ENCODE measurements around the gene OSBPL7. TPM values are rescaled to one million over a fixed set of nuclear protein-coding genes. Genes with fewer than 3 reads are reported as not detected.
A peak's percentile ranks its signal among the peaks of the same experiment; 100 is the strongest.

The OSBPL7 gene
- total RNA-seq, 2 experiments from 2014 or later: 12.1 to 12.5 TPM

- Mint-ChIP-seq H3K27me3 (no peaks in the 10 kb centered on the region), H3K4me3 (no peak overlapping the region), H3K9me3 (no peaks in the 10 kb centered on the region), H3K27ac (no peak overlapping the region), H3K4me1 (peaks cover 7% of the 10 kb centered on the region), H3K36me3 (no peaks in the 10 kb centered on the region)
- no peak for DNase-seq
These were observed 14.2 kb downstream of the OSBPL7 start for GRCh38 chr17:47807421-47807820.

DNA sequence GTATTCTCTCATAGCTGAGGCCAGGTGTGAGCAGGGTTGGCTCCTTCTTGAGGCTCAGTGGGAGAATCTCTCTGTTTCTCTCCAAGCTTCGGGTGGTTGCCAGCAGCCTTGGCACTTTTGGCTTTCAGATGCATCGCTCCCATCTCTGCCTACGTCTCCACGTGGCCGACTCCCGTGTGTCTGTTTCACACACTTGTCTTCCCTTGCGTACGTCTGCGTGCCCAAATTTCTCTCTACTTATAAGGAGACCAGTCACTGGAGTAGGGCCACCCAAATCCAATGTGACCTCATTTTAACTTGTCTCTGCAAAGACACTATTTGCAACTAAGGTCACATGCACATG is 14.7 kb downstream of the OSBPL7 start:
- no peak for DNase-seq
- Mint-ChIP-seq H3K36me3 (no peaks in the 10 kb centered on the region), H3K27ac (no peak overlapping the region), H3K4me3 (no peak overlapping the region), H3K9me3 (no peaks in the 10 kb centered on the region), H3K27me3 (no peaks in the 10 kb centered on the region), H3K4me1 (peaks cover 8% of the 10 kb centered on the region)

DNA sequence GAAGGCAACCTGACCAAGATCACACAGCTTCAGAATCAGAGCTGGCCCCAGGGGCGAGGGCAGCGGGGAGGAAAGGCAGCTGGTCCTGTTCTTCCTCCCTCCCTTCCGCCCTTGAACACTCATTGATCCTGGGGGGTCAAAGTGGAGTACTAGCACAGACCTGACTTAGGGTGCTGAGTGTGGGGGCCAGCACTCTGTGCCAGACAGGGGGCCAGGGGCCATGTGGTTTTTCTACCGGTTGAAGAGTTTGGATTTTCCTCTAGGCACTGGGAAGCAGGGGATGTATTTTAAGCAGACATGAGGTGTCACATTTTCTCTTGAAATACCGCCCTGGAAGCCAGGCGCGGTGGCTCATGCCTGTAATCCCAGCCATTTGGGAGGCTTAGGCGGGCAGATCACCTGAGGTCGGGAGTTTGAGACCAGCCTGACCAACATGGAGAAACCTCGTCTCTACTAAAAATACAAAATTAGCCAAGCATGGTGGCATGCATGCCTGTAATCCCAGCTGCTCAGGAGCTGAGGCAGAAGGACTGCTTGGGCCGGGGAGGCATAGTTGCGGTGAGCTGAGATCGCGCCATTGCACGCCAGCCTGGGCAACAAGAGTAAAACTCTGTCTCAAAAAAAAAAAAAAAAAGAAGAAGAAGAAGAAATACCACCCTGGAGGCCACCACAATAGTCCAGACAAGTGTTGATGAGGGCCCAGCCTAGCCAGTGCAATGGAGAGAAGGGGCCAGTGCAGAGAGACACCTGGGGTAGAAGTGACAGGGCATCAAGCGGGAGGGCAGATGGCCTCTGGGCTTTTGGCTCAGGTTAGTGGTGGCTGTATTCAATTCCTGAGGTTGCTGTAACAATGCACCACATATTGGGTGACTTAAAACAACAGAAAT is 15.3 kb downstream of the OSBPL7 start:
- no peak overlapping the region for H3K27ac Mint-ChIP-seq
- H3K4me3 Mint-ChIP-seq: no peak overlapping the region
- H3K9me3 Mint-ChIP-seq: no peaks in the 10 kb centered on the region
- no peaks in the 10 kb centered on the region for H3K36me3 Mint-ChIP-seq
- DNase-seq: no peak
- H3K4me1 Mint-ChIP-seq: peaks cover 8% of the 10 kb centered on the region
- no peaks in the 10 kb centered on the region for H3K27me3 Mint-ChIP-seq

DNA sequence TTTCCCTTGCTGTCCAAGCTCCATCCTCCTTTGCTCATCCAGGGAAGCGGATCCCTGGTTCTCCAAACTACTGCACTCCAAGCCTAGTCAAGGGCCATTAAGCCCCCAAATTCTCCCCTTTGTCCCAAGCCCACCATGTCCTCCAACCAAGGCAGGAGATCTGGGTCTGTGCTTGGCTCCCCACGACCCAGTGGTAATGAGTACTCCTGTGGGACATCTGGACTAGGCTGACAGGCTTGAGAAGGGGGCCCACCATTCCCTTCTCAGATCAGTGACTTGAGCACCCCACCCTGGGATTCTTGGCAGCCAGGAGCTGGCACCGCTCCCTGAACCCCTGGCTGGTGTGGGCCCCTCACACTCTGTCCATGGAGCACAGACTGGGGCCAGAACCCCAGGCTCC is 17.1 kb downstream of the OSBPL7 start:
- Mint-ChIP-seq H3K27ac (no peak overlapping the region), H3K36me3 (no peaks in the 10 kb centered on the region), H3K4me3 (no peak overlapping the region), H3K9me3 (no peaks in the 10 kb centered on the region), H3K4me1 (peaks cover 1% of the 10 kb centered on the region), H3K27me3 (no peaks in the 10 kb centered on the region)
- no peak for DNase-seq

DNA sequence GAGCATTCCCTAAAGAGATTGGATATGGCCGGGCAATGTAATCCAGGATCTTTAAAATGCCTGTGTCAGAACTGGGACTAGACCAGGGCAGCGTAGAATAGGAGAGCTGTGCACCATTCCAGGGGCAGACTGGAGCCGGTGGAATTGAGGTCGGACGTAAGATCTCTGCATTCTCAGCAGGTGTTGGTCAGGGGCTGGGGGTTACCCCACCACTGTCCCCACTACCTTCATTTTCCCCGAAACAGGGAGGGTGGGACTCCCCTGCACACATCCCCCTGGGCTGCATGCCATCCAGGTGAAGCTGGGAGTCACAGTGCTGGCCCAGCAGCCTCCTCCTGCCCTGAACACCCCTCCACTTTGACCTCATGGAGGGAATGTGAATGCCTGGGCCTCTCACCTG is 17.8 kb downstream of the OSBPL7 start:
- H3K9me3 Mint-ChIP-seq: no peaks in the 10 kb centered on the region

DNA sequence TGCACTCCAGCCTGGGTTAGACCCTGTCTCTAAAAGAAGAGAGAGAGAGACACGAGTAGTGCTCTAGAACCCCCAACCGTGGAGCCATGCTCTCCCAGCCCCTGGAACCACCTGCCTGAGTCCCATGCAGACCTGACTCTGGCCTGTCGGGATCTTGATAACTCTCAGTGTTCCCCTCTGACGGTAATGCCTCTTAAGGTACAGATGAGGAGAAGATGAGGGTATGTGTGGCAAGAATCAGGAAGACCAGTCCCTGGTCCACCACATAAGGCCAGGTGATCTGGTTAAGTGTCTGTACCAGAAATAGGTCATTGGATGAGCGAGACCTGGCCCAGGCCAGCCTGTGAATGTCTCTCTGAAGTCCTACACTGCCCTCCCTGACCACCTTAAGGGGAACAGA is 18.4 kb downstream of the OSBPL7 start:
- Mint-ChIP-seq H3K4me3 (no peak overlapping the region), H3K27me3 (no peaks in the 10 kb centered on the region), H3K36me3 (no peaks in the 10 kb centered on the region)

More for the DNA sequence above, 17.8 kb downstream of the OSBPL7 start:
- Mint-ChIP-seq H3K27ac (no peak overlapping the region), H3K4me3 (no peak overlapping the region), H3K36me3 (no peaks in the 10 kb centered on the region), H3K27me3 (no peaks in the 10 kb centered on the region), H3K4me1 (peaks cover 1% of the 10 kb centered on the region)
- DNase-seq: no peak

DNA sequence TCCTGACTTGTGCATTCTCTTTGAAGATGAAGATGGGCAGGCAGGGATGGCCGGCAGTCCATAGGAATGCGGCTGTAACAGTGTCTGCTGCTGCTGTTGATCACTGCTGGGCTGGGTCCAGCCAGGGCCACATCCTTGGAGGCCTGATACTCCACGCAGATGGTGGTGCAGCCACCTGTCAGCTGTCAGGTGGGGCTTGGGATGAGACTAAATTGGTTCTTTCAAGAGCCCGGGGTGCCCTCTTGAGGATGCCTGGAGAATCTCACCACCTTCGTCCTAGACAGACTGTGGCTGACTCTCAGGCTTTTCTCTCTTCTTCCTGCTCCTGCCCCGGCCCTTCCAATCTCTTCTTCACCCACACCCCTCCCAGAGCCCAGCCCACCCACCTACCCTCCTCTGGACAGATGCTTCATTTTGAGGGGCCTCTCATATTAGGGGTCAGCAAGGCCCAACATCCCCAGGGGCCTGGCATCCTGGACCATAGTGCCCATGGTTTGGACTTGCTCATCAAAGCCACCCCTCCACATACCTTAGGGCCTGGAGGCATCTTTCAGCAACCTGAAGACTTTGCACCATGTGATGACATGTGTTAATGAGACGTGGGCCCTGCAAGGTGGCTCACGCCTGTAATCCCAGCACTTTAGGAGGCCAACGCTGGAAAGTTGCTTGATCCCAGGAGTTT is 19.1 kb downstream of the OSBPL7 start:
- no peaks in the 10 kb centered on the region for H3K36me3 Mint-ChIP-seq
- H3K27me3 Mint-ChIP-seq: no peaks in the 10 kb centered on the region
- no peak overlapping the region for H3K4me3 Mint-ChIP-seq
- no peak overlapping the region for H3K27ac Mint-ChIP-seq
- peaks cover 1% of the 10 kb centered on the region for H3K4me1 Mint-ChIP-seq
- DNase-seq: peak; percentile 52
- H3K9me3 Mint-ChIP-seq: no peaks in the 10 kb centered on the region

More for the DNA sequence above, 18.4 kb downstream of the OSBPL7 start:
- Mint-ChIP-seq H3K27ac (no peak overlapping the region), H3K9me3 (no peaks in the 10 kb centered on the region), H3K4me1 (peaks cover 1% of the 10 kb centered on the region)
- no peak for DNase-seq

- no peak overlapping the region for H3K27ac Mint-ChIP-seq
- peaks cover 1% of the 10 kb centered on the region for H3K4me1 Mint-ChIP-seq
- no peak overlapping the region for H3K4me3 Mint-ChIP-seq
- H3K9me3 Mint-ChIP-seq: no peaks in the 10 kb centered on the region
- no peaks in the 10 kb centered on the region for H3K36me3 Mint-ChIP-seq
- no peaks in the 10 kb centered on the region for H3K27me3 Mint-ChIP-seq
- no peak for DNase-seq
These were observed 19.7 kb downstream of the OSBPL7 start for GRCh38 chr17:47801906-47802305.

GRCh38 chr17:47801176-47801765 is 20.3 kb downstream of the OSBPL7 start:
- no peak overlapping the region for H3K27ac Mint-ChIP-seq
- peaks cover 1% of the 10 kb centered on the region for H3K4me1 Mint-ChIP-seq
- no peak for DNase-seq
- H3K9me3 Mint-ChIP-seq: no peaks in the 10 kb centered on the region
- H3K4me3 Mint-ChIP-seq: no peak overlapping the region
- H3K36me3 Mint-ChIP-seq: no peaks in the 10 kb centered on the region
- H3K27me3 Mint-ChIP-seq: no peaks in the 10 kb centered on the region

- Mint-ChIP-seq H3K36me3 (no peaks in the 10 kb centered on the region), H3K27me3 (no peaks in the 10 kb centered on the region), H3K4me3 (no peak overlapping the region), H3K9me3 (no peaks in the 10 kb centered on the region), H3K4me1 (peaks cover 1% of the 10 kb centered on the region), H3K27ac (no peak overlapping the region)
- DNase-seq: no peak
These were observed 20.9 kb downstream of the OSBPL7 start for GRCh38 chr17:47800686-47801085.

DNA sequence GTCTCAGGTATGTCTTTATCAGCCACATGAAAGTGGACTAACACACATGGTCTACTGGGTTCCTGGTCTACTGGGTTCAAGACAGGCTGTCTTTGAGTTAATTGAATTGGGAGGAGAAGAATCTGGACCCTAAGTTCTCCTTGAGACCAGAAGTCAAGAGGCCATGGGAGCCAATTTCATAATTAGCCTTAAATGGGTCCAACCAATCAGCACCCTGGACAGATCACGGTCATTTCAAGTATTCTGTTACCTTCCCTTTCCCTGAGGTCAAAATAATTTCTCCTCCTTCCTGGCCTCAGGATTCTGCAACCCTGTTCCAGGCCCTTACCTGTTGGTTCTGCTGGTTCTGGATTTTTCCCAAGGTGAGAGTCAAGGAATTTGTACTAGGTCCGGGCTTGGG is 23.8 kb downstream of the OSBPL7 start:
- Mint-ChIP-seq H3K9me3 (no peaks in the 10 kb centered on the region), H3K4me3 (no peak overlapping the region), H3K27ac (no peak overlapping the region), H3K27me3 (peaks cover 23% of the 10 kb centered on the region), H3K4me1 (peaks cover 1% of the 10 kb centered on the region), H3K36me3 (no peaks in the 10 kb centered on the region)
- DNase-seq: no peak

GRCh38 chr17:47792979-47793378 is 28.6 kb downstream of the OSBPL7 start:
- Mint-ChIP-seq H3K36me3 (no peaks in the 10 kb centered on the region), H3K27ac (no peak overlapping the region), H3K9me3 (no peaks in the 10 kb centered on the region), H3K4me1 (peaks cover 8% of the 10 kb centered on the region), H3K4me3 (no peak overlapping the region), H3K27me3 (peaks cover 72% of the 10 kb centered on the region)
- no peak for DNase-seq

DNA sequence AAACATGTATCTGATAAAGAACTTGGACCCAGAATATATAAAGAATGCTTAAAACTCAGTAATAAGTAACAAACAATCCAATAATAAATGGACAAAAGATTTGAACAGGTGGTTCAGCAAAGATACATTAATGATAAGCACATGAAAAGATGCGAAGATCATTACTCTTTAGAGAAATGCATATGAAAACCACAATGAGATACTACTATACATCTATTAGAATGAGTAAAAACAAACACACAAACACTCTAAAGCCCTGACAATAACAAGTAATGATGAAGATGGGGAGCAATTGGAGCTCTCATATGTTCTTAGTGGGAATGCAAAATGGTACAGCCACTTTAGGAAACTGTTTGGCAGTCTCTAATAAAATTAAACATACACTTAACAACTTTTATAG is 29.1 kb downstream of the OSBPL7 start:
- Mint-ChIP-seq H3K36me3 (no peaks in the 10 kb centered on the region), H3K27ac (no peak overlapping the region), H3K27me3 (peaks cover 77% of the 10 kb centered on the region), H3K9me3 (no peaks in the 10 kb centered on the region), H3K4me1 (peaks cover 8% of the 10 kb centered on the region), H3K4me3 (no peak overlapping the region)
- DNase-seq: no peak

DNA sequence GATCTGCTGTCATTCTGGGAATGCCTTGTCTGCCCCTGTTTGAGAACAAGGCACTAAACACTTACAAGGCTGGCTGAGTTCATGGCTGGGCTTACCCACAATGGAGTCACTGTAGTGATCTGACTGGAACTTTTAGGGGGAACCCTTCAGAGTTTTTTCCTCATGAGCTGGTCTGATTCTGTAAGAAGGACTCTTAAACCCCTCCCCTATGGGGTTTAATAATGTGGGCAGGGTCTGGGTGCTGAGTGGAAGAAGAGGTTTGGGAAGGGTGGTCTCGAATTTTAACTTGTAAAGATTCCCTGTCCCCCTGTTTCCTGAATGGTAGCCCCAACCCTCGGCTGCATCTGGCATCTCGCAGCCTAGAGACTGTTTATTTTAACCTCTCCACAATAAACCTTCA is 30.6 kb downstream of the OSBPL7 start:
- Mint-ChIP-seq H3K4me3 (no peak overlapping the region), H3K36me3 (no peaks in the 10 kb centered on the region), H3K9me3 (no peaks in the 10 kb centered on the region), H3K27ac (no peak overlapping the region), H3K4me1 (peaks cover 8% of the 10 kb centered on the region), H3K27me3 (peaks cover 86% of the 10 kb centered on the region)
- no peak for DNase-seq
